Osteocyte (in vitro differentiated cells): ENCODE measurements around the gene UNC119. TPM values are rescaled to one million over a fixed set of nuclear protein-coding genes. Genes with fewer than 3 reads are reported as not detected.

ENCODE experiments used
- DNase-seq: peaks from one replicate; pipeline ENCODE4 v3.0.0; 2021; ENCODE audit warnings: mixed read lengths; ENCODE audit not compliant: unreplicated experiment; ENCODE audit errors: extremely low spot score
- H3K27ac Mint-ChIP-seq: one replicate; pipeline ENCODE4 v1.8.0; 2021; ENCODE audit warnings: mild to moderate bottlenecking, mixed read lengths; ENCODE audit not compliant: unreplicated experiment
- H3K27me3 Mint-ChIP-seq: one replicate; pipeline ENCODE4 v1.8.0; 2021; ENCODE audit warnings: mixed read lengths; ENCODE audit not compliant: unreplicated experiment
- H3K36me3 Mint-ChIP-seq: one replicate; pipeline ENCODE4 v1.8.0; 2021; ENCODE audit warnings: mixed read lengths; ENCODE audit not compliant: unreplicated experiment
- H3K4me1 Mint-ChIP-seq: one replicate; pipeline ENCODE4 v1.8.0; 2021; ENCODE audit warnings: mixed read lengths; ENCODE audit not compliant: unreplicated experiment
- H3K4me3 Mint-ChIP-seq: one replicate; pipeline ENCODE4 v1.8.0; 2021; ENCODE audit warnings: mild to moderate bottlenecking, moderate library complexity, mixed read lengths; ENCODE audit not compliant: unreplicated experiment
- H3K9me3 Mint-ChIP-seq: one replicate; pipeline ENCODE4 v1.8.0; 2021; ENCODE audit warnings: mixed read lengths; ENCODE audit not compliant: unreplicated experiment
- CTCF ChIP-seq: fragments of 200-600 bp; sonication (generic); IDR thresholded peaks from 2 replicates; pipeline ENCODE4 v1.5.0; 2021; ENCODE audit warnings: antibody characterized with exemption, mild to moderate bottlenecking, moderate library complexity
- total RNA-seq: library from RNA; stranded (reverse); gene quantifications from 2 replicates; pipeline ENCODE4 v1.2.1, GENCODE V29; 2021

The UNC119 gene
- total RNA-seq, 1 donor from 2014 or later = 34.9 TPM

- Mint-ChIP-seq H3K27ac (no peak overlapping the region), H3K36me3 (no peaks in the 10 kb centered on the region), H3K4me3 (no peak overlapping the region), H3K4me1 (peaks cover 34% of the 10 kb centered on the region), H3K9me3 (no peaks in the 10 kb centered on the region), H3K27me3 (no peaks in the 10 kb centered on the region)
- no peak for DNase-seq
- TF ChIP-seq CTCF = no peak
These were observed 15.2 kb upstream of the UNC119 start for GRCh38 chr17:28567604-28568003.

- DNase-seq = no peak
- no peak overlapping the region for H3K27ac Mint-ChIP-seq
These were observed 11.1 kb upstream of the UNC119 start for GRCh38 chr17:28563475-28563874.

GRCh38 chr17:28555022-28555421 lies 2.6 kb upstream of the UNC119 start:
- DNase-seq = no peak
- Mint-ChIP-seq H3K4me1 (peaks cover 15% of the 10 kb centered on the region), H3K9me3 (no peaks in the 10 kb centered on the region), H3K27ac (no peak overlapping the region), H3K36me3 (peaks cover 43% of the 10 kb centered on the region), H3K27me3 (no peaks in the 10 kb centered on the region), H3K4me3 (no peak overlapping the region)
- TF ChIP-seq CTCF = no peak

More at GRCh38 chr17:28563475-28563874, 11.1 kb upstream of the UNC119 start:
- TF ChIP-seq CTCF = no peak
- Mint-ChIP-seq H3K4me1 (peaks cover 7% of the 10 kb centered on the region), H3K9me3 (no peaks in the 10 kb centered on the region), H3K36me3 (peaks cover 15% of the 10 kb centered on the region), H3K4me3 (no peak overlapping the region), H3K27me3 (no peaks in the 10 kb centered on the region)

GRCh38 chr17:28554565-28554964 lies 2.1 kb upstream of the UNC119 start:
- DNase-seq = no peak
- Mint-ChIP-seq H3K4me1 (peaks cover 16% of the 10 kb centered on the region), H3K27me3 (no peaks in the 10 kb centered on the region), H3K4me3 (no peak overlapping the region), H3K27ac (no peak overlapping the region), H3K36me3 (peaks cover 38% of the 10 kb centered on the region), H3K9me3 (no peaks in the 10 kb centered on the region)
- TF ChIP-seq CTCF = no peak

- Mint-ChIP-seq H3K4me1 (peaks cover 21% of the 10 kb centered on the region), H3K27me3 (no peaks in the 10 kb centered on the region), H3K4me3 (peak overlapping the region; percentile 77), H3K27ac (peak overlapping the region; percentile 79), H3K36me3 (peaks cover 31% of the 10 kb centered on the region), H3K9me3 (no peaks in the 10 kb centered on the region)
- TF ChIP-seq CTCF = no peak
- DNase-seq = no peak
These were observed 629 bp upstream of the UNC119 start for GRCh38 chr17:28553000-28553505.
